ENCODE results near the gene NCKAP1.

NCKAP1 gene

DNA sequence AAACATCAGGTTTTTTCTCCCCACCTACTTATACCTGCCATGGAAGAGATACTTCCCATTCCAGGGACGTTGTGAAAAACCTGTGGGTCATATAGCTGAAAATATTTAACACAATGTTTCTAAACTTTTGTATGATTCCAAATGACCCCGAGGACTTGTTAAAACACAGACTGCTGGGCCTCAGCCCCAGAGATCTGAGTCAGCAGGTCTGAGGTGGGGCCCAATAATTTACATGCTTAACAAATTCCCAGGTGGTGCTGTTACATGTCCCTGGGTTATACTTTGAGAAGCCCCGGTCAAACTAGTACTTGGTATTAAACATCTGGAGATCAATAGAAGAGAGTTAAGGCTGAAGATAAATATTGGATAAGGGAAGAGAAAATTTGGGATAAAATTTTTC, 100.4 kb downstream of the NCKAP1 start:
- no peak overlapping the region for H3K4me2 ChIP-seq
- no peaks in the 10 kb centered on the region for H3K4me1 ChIP-seq
- H3K9ac ChIP-seq: no peak overlapping the region
- no peak overlapping the region for H3K27ac ChIP-seq
- H3K27me3 ChIP-seq: no peaks in the 10 kb centered on the region
- no peaks in the 10 kb centered on the region for H3K9me3 ChIP-seq
- no peaks in the 10 kb centered on the region for H4K20me1 ChIP-seq
- H3K4me3 ChIP-seq: no peak overlapping the region
- TF ChIP-seq Cebpa-rat (IDR thresholded peaks at IDR 0.05): no peak
- no peaks in the 10 kb centered on the region for H3K36me3 ChIP-seq

DNA sequence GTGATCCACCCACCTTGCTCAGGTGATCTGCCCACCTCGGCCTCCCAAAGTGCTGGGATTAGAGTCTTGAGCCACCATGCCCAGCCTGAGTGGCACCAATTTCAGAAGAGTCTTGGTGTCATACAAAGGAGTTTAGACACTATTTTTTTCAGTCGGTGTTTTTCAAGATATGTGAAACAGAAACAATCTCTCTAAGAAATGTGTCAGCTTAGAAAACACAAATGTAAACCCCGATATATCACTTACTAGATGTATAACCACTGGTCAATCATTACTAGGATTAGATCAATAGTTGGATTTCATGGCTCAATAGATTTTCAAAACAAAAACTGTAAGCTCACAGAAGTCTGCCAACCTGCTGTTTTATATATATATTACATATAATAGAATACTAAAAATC, 104.6 kb downstream of the NCKAP1 start:
- Histone ChIP-seq H3K4me3 (no peak overlapping the region), H3K4me2 (no peak overlapping the region), H3K27me3 (no peaks in the 10 kb centered on the region), H4K20me1 (no peaks in the 10 kb centered on the region), H3K27ac (no peak overlapping the region), H3K36me3 (no peaks in the 10 kb centered on the region), H3K4me1 (no peaks in the 10 kb centered on the region), H3K9ac (no peak overlapping the region), H3K9me3 (no peaks in the 10 kb centered on the region)
- TF ChIP-seq Cebpa-rat (IDR thresholded peaks at IDR 0.05): no peak

DNA sequence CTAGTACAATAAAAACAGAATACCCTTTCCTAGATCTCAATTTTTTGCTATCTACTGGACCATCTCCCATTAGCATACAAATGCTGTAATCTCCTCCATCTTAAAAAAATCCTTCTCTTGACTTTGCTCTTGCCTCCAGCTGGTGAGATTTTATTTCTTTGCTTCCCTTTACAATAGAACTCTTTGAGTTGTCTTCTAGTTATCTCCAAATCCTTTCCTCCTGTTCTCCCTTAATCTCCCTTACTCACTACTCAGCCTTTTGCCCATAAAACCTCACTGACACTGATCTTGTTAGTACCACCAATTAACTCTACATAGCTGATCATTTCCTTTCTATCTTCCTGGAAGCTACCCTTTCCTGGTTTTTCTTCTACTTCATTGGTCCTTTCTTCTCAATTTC, 108.3 kb downstream of the NCKAP1 start:
- Histone ChIP-seq H3K27me3 (no peaks in the 10 kb centered on the region), H3K9ac (no peak overlapping the region), H3K4me3 (no peak overlapping the region), H3K36me3 (no peaks in the 10 kb centered on the region), H4K20me1 (no peaks in the 10 kb centered on the region), H3K9me3 (no peaks in the 10 kb centered on the region), H3K4me2 (no peak overlapping the region), H3K27ac (no peak overlapping the region), H3K4me1 (no peaks in the 10 kb centered on the region)
- TF ChIP-seq Cebpa-rat (IDR thresholded peaks at IDR 0.05): no peak

DNA sequence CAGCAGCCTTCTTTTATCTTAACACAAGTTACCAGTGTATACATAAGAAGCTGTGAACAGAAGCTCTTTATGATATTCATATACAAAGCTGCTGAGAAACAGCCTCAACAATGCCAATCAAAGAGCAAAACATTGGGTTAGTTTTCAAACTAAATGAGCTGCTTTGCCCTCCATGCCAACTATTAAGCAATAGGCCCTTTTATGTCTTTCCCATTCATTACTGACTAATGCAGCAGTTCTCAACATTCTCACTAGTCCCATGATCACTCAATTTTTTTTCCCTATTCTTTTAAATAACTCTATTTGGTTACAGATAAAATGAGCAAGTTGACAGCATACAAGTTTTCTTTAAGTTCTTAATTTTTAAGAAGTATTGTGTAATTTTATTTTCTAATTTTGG, 114.0 kb downstream of the NCKAP1 start:
- H3K9ac ChIP-seq: no peak overlapping the region
- no peak overlapping the region for H3K4me3 ChIP-seq
- H3K27ac ChIP-seq: no peak overlapping the region
- H3K36me3 ChIP-seq: no peaks in the 10 kb centered on the region
- peaks cover 20% of the 10 kb centered on the region for H3K4me1 ChIP-seq
- H3K4me2 ChIP-seq: no peak overlapping the region
- no peaks in the 10 kb centered on the region for H3K9me3 ChIP-seq
- H3K27me3 ChIP-seq: no peaks in the 10 kb centered on the region
- TF ChIP-seq Cebpa-rat (IDR thresholded peaks at IDR 0.05): no peak
- no peaks in the 10 kb centered on the region for H4K20me1 ChIP-seq

DNA sequence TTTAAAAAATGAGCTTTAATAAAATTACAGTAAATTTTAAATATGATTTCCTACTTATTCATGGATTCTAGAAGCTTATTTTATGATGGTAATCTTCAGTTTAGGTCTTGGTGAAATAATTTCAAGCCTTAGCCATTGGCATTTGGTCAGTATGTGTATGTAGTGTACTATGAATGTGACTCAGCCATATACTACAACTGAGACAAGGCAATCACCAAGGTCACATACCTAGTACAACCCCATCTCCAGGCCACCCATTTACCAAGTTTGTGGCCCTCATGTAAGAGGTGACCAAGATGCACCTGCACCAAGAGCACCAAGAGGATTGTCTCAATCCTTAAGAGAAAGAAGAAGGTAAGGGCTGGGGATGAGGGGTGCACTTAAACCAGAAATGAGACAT, 117.0 kb downstream of the NCKAP1 start:
- no peaks in the 10 kb centered on the region for H4K20me1 ChIP-seq
- peaks cover 20% of the 10 kb centered on the region for H3K4me1 ChIP-seq
- H3K4me3 ChIP-seq: no peak overlapping the region
- H3K9ac ChIP-seq: no peak overlapping the region
- peak overlapping the region; percentile 61 for H3K4me2 ChIP-seq
- no peaks in the 10 kb centered on the region for H3K27me3 ChIP-seq
- H3K9me3 ChIP-seq: no peaks in the 10 kb centered on the region
- H3K36me3 ChIP-seq: no peaks in the 10 kb centered on the region
- TF ChIP-seq Cebpa-rat (IDR thresholded peaks at IDR 0.05): no peak
- 0 out of 2 replicates have a peak overlapping the region, but pooled peaks have one; percentile 9 for H3K27ac ChIP-seq

DNA sequence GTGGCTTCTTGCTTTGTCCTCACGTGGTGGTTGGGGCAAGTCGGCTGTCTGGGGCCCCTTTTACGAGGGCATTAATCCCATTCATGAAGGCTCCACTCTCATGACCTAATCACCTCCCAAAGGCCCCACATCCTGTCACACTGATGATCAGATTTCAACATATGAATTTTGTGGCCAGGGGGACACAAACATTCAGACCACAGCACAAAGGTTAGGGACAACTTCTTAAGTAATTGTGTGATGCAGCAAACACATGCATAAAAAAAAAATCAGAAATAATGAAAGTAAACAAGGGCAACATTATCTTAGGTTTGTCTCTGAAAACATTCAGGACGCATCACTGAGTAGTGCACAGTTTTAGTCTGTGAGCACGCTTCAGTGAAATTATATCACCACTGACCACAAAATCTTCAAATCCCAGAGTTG, 117.6 kb downstream of the NCKAP1 start:
- H3K4me2 ChIP-seq: peak overlapping the region; percentile 61
- no peak overlapping the region for H3K9ac ChIP-seq
- peak overlapping the region; percentile 37; the same call in 1 of the 2 replicates for H3K27ac ChIP-seq
- no peaks in the 10 kb centered on the region for H3K36me3 ChIP-seq
- H3K4me1 ChIP-seq: peaks cover 20% of the 10 kb centered on the region
- H3K4me3 ChIP-seq: no peak overlapping the region
- H3K9me3 ChIP-seq: no peaks in the 10 kb centered on the region
- H4K20me1 ChIP-seq: no peaks in the 10 kb centered on the region
- no peak for TF ChIP-seq Cebpa-rat (IDR thresholded peaks at IDR 0.05)
- H3K27me3 ChIP-seq: no peaks in the 10 kb centered on the region

DNA sequence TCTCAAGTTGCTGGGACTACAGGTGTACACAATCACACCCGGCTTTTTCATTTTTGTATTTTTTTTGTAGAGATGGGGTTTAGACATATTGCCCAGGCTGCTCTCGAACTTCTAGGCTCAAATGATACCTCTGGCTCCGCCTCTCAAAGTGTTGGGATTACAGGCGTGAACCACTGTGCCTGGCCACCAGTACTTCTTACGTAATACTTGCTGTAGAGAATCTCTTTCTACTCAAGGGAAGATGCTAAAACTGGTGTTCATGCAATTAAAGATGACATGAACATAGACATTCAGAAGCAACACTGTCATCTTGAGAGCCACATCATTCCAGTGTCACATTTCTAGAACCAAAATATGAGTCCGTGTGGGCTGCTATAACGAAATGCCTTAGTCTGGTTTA, 118.2 kb downstream of the NCKAP1 start:
- Histone ChIP-seq H3K9me3 (no peaks in the 10 kb centered on the region), H3K36me3 (no peaks in the 10 kb centered on the region), H3K4me3 (no peak overlapping the region), H3K27me3 (no peaks in the 10 kb centered on the region), H3K4me2 (peak overlapping the region; percentile 61), H3K9ac (no peak overlapping the region), H4K20me1 (no peaks in the 10 kb centered on the region), H3K27ac (peak overlapping the region; percentile 37; the same call in 1 of the 2 replicates), H3K4me1 (peaks cover 20% of the 10 kb centered on the region)
- no peak for TF ChIP-seq Cebpa-rat (IDR thresholded peaks at IDR 0.05)

DNA sequence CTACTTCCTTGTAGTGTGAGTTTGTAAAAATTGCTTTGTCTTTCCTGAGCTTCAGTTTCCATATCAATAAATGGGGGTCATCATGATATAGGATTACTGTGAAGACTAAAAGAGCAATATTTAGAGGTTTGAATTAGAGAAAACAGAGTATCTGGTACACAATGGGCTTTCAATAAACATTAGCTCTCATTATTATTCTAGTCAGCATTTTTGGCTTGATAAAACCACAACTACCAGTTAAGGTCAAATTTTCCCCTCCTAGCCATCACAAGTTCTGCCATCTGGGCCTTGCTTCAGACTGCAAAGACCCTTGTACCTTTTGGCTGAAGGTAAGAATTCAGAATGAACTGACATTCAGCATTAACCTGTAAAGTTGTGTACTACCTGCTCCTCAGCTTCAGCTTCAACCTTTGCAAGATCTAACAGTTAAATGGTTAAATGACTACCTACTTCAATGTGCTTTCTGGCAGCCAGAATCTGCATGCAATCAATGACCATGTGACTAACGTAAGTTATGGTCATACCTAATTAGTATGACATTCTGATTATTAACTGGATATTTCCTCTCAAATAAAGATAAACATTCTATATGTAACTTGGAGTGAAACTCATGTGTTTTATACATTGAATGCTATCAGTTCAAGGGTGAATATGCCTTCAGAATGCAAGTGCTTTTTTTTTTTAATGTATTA, 119.2 kb downstream of the NCKAP1 start:
- TF ChIP-seq Cebpa-rat (IDR thresholded peaks at IDR 0.05): no peak
- H3K9me3 ChIP-seq: no peaks in the 10 kb centered on the region
- no peak overlapping the region for H3K4me2 ChIP-seq
- no peaks in the 10 kb centered on the region for H3K27me3 ChIP-seq
- peaks cover 20% of the 10 kb centered on the region for H3K4me1 ChIP-seq
- no peaks in the 10 kb centered on the region for H4K20me1 ChIP-seq
- H3K9ac ChIP-seq: no peak overlapping the region
- H3K36me3 ChIP-seq: no peaks in the 10 kb centered on the region
- no peak overlapping the region for H3K27ac ChIP-seq
- H3K4me3 ChIP-seq: no peak overlapping the region

DNA sequence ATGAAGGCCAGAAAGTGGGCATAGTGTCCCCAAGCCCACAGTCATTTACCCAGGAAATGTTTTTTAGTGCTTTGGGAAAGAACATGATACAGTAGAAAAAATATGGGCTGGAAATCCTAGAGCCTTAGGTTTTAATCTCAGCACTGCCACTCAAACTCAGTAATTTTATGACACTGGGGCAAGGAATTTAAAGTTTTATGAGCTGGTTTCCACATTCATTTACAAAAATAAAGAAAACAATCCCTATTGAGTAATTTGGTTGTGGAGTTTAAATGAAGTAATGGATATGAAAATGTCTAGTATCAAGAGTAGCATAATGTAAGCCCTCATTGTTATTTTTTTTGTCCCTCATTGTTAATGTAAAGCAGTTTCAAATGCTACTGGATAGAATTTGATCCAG, 120.3 kb downstream of the NCKAP1 start:
- H3K9ac ChIP-seq: no peak overlapping the region
- no peaks in the 10 kb centered on the region for H3K27me3 ChIP-seq
- H4K20me1 ChIP-seq: no peaks in the 10 kb centered on the region
- TF ChIP-seq Cebpa-rat (IDR thresholded peaks at IDR 0.05): no peak
- H3K4me1 ChIP-seq: peaks cover 20% of the 10 kb centered on the region
- no peaks in the 10 kb centered on the region for H3K36me3 ChIP-seq
- H3K4me3 ChIP-seq: no peak overlapping the region
- no peak overlapping the region for H3K4me2 ChIP-seq
- no peaks in the 10 kb centered on the region for H3K9me3 ChIP-seq
- H3K27ac ChIP-seq: no peak overlapping the region

DNA sequence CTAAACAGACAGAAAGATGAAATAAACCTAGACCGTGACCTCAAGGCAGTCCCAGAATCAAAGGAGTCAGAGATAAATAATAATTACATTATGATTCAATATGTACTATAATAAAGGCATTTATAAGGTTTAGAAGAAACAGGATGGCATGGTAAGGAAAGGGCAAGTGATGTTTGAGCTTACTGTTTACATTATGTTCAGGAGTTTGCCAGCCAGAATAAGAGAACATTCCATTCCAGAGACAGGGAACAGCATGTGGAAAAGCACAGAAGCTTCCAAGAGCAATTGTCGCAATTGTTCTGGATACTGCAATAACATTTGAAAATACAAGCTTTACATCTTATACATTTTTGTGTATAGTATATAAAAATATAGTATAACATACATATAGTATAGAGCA, 121.8 kb downstream of the NCKAP1 start:
- TF ChIP-seq Cebpa-rat (IDR thresholded peaks at IDR 0.05): no peak
- H3K4me1 ChIP-seq: peaks cover 17% of the 10 kb centered on the region
- H3K9me3 ChIP-seq: no peaks in the 10 kb centered on the region
- H3K9ac ChIP-seq: no peak overlapping the region
- H4K20me1 ChIP-seq: no peaks in the 10 kb centered on the region
- no peaks in the 10 kb centered on the region for H3K36me3 ChIP-seq
- H3K27me3 ChIP-seq: no peaks in the 10 kb centered on the region
- H3K4me3 ChIP-seq: no peak overlapping the region
- no peak overlapping the region for H3K27ac ChIP-seq
- no peak overlapping the region for H3K4me2 ChIP-seq

Measured in BLaER1 (cell line).